NCI-H526 treated with DMSO at 0.1 percent for 48 hours (cell line): ENCODE data around the gene ECI1.

Experiments
- DNase-seq: peaks from one replicate; lab custom pipeline; 2025; lab: John Stamatoyannopoulos, UW

Gene ECI1

GRCh38 chr16:2195322-2196161 is 55.8 kb downstream of the ECI1 start:
- no peak for DNase-seq

- peak; percentile 21 for DNase-seq
These were observed 56.5 kb downstream of the ECI1 start for GRCh38 chr16:2194852-2195321.

GRCh38 chr16:2194166-2194834 is 57.1 kb downstream of the ECI1 start:
- DNase-seq = no peak

- DNase-seq = no peak
These were observed 60.0 kb downstream of the ECI1 start for GRCh38 chr16:2191446-2191706.

GRCh38 chr16:2190659-2191445 is 60.5 kb downstream of the ECI1 start:
- DNase-seq = no peak

- no peak for DNase-seq
These were observed 61.3 kb downstream of the ECI1 start for GRCh38 chr16:2190002-2190658.
